ENCODE measurements around the gene NDUFS1. TPM values are rescaled to one million over a fixed set of nuclear protein-coding genes. Genes with fewer than 3 reads are reported as not detected.

The NDUFS1 gene
- total RNA-seq, 1 experiment from 2014 or later = 110 TPM

DNA sequence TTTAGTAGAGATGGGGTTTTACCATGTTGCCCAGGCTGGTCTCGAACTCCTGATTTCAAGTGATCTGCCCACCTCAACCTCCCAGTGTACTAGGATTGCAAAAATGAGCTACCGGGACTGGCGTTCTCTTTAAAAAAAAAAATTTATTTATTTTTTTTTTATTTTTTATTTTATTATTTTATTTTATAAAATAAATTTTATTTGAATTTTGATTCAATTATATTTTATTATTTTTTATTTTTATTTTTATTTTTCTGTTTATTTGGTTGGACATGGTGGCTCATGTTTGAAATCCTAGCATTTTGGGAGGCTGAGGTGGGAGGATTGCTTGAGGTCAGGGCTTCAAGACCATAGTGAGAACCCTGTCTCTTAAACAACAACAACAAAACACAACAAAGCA, 32.9 kb upstream of the NDUFS1 start:
- no peak for ATAC-seq
- no peaks in the 10 kb centered on the region for H3K4me1 ChIP-seq (ENCODE audit: insufficient read depth, low read length)
- H3K27me3 ChIP-seq (ENCODE audit: low read length) = no peaks in the 10 kb centered on the region
- no peak overlapping the region for H3K4me3 ChIP-seq (ENCODE audit: low read length)
- BruUV-seq (replicated peaks) = no TSS peak
- CTCF ChIA-PET = no interaction called here
- no peaks in the 10 kb centered on the region for H3K9me3 ChIP-seq (ENCODE audit: low read length)
- H3K9me2 ChIP-seq (replicated peaks; ENCODE audit: low read length) = no peaks in the 10 kb centered on the region
- no peaks in the 10 kb centered on the region for H3K36me3 ChIP-seq (ENCODE audit: low read depth, low read length)
- DNase-seq = no peak
- no peak overlapping the region for H3K9ac ChIP-seq (ENCODE audit: low read length)
- H3F3A ChIP-seq (ENCODE audit: low read length, unreplicated experiment) = no peaks in the 10 kb centered on the region
- no peak overlapping the region for H3K27ac ChIP-seq (ENCODE audit: low read length)
- POLR2A ChIA-PET (ENCODE audit: unreplicated experiment) = no interaction called here
- H3K4me2 ChIP-seq (ENCODE audit: low read length) = no peak overlapping the region
- TF ChIP-seq EZH2 (IDR thresholded peaks at IDR 0.05; ENCODE audit: low read length, unreplicated experiment) = no peak
- TF ChIP-seq CTCF (conservative IDR thresholded peaks at IDR 0.05; ENCODE audit: low read depth, low read length) = no peak
- no peak for TF ChIP-seq EZH2phosphoT487 (IDR thresholded peaks at IDR 0.05; ENCODE audit: borderline replicate concordance, low read length)
- H4K20me1 ChIP-seq (ENCODE audit: low read length) = no peaks in the 10 kb centered on the region
- H2AFZ ChIP-seq (ENCODE audit: low read length) = no peak overlapping the region
- H3K79me2 ChIP-seq (ENCODE audit: low read length) = no peaks in the 10 kb centered on the region
- intact Hi-C loops (cut with micrococcal nuclease) = no loop called here

DNA sequence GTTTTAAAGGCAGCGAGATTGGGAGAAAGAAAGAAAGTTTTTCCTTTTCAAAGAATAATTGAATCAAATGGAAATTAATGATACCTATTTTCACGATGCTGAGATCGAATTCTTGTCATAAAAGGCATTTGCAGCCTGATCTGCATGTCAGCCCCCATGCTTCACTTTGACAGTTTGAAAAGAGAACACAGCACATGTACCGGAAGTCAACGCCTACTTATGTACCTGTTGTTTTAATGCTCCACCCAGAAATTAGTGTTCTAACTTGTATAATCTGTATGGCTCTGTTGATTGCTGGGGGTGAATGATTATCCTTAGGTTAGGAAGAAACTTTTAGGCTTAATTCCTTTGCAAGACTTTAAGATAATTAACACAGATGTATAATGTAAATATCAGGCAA, 31.4 kb upstream of the NDUFS1 start:
- POLR2A ChIA-PET (ENCODE audit: unreplicated experiment) = no interaction called here
- Histone ChIP-seq H3K4me1 (ENCODE audit: insufficient read depth, low read length) (no peaks in the 10 kb centered on the region), H3K4me2 (ENCODE audit: low read length) (no peak overlapping the region), H3K9ac (ENCODE audit: low read length) (no peak overlapping the region), H4K20me1 (ENCODE audit: low read length) (no peaks in the 10 kb centered on the region), H3F3A (ENCODE audit: low read length, unreplicated experiment) (no peaks in the 10 kb centered on the region), H3K36me3 (ENCODE audit: low read depth, low read length) (no peaks in the 10 kb centered on the region), H3K9me3 (ENCODE audit: low read length) (no peaks in the 10 kb centered on the region), H3K4me3 (ENCODE audit: low read length) (no peak overlapping the region), H3K79me2 (ENCODE audit: low read length) (no peaks in the 10 kb centered on the region), H2AFZ (ENCODE audit: low read length) (no peak overlapping the region), H3K27me3 (ENCODE audit: low read length) (no peaks in the 10 kb centered on the region), H3K27ac (ENCODE audit: low read length) (no peak overlapping the region), H3K9me2 (replicated peaks; ENCODE audit: low read length) (no peaks in the 10 kb centered on the region)
- TF ChIP-seq EZH2phosphoT487 (IDR thresholded peaks at IDR 0.05; ENCODE audit: borderline replicate concordance, low read length) (no peak), CTCF (conservative IDR thresholded peaks at IDR 0.05; ENCODE audit: low read depth, low read length) (no peak), EZH2 (IDR thresholded peaks at IDR 0.05; ENCODE audit: low read length, unreplicated experiment) (no peak)
- CTCF ChIA-PET = no interaction called here
- ATAC-seq (no peak), DNase-seq (no peak)
- BruUV-seq (replicated peaks) = no TSS peak
- intact Hi-C loops (cut with micrococcal nuclease) = no loop called here

DNA sequence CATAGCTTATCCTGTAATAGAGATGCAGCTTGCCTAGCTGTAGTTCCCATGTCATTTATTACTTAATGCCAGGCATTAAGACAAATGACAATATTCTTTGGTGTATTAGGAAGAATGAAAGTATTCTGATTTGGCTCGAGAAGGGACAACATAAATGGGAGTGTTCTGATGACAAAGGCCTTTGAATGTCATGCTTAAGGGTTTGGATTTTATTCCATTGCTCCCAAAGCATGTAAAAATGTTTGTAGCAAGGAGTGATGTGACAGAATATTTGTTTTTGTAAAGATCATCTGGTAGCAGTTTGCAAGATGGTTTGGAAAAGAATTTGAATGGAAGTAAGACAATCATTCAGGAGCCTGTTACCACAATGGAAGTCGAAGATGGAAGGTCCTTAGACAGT, 30.9 kb upstream of the NDUFS1 start:
- Histone ChIP-seq H3F3A (ENCODE audit: low read length, unreplicated experiment) (no peaks in the 10 kb centered on the region), H3K79me2 (ENCODE audit: low read length) (no peaks in the 10 kb centered on the region), H3K4me1 (ENCODE audit: insufficient read depth, low read length) (no peaks in the 10 kb centered on the region), H3K36me3 (ENCODE audit: low read depth, low read length) (no peaks in the 10 kb centered on the region), H3K9ac (ENCODE audit: low read length) (no peak overlapping the region), H2AFZ (ENCODE audit: low read length) (no peak overlapping the region), H3K4me2 (ENCODE audit: low read length) (no peak overlapping the region), H3K9me2 (replicated peaks; ENCODE audit: low read length) (no peaks in the 10 kb centered on the region), H3K27ac (ENCODE audit: low read length) (no peak overlapping the region), H4K20me1 (ENCODE audit: low read length) (no peaks in the 10 kb centered on the region), H3K4me3 (ENCODE audit: low read length) (no peak overlapping the region), H3K27me3 (ENCODE audit: low read length) (no peaks in the 10 kb centered on the region), H3K9me3 (ENCODE audit: low read length) (no peaks in the 10 kb centered on the region)
- CTCF ChIA-PET = no interaction called here
- DNase-seq (no peak), ATAC-seq (no peak)
- intact Hi-C loops (cut with micrococcal nuclease) = no loop called here
- POLR2A ChIA-PET (ENCODE audit: unreplicated experiment) = no interaction called here
- BruUV-seq (replicated peaks) = no TSS peak
- no peak for TF ChIP-seq EZH2 (IDR thresholded peaks at IDR 0.05; ENCODE audit: low read length, unreplicated experiment)
- no peak for TF ChIP-seq EZH2phosphoT487 (IDR thresholded peaks at IDR 0.05; ENCODE audit: borderline replicate concordance, low read length)
- no peak for TF ChIP-seq CTCF (conservative IDR thresholded peaks at IDR 0.05; ENCODE audit: low read depth, low read length)
